GM21526 (cell line): ENCODE results near the gene XPO4.
"Not testable (repeated sequence)": the region's sequence is repeated elsewhere in the genome, so short reads cannot be mapped to it uniquely, and the experiment has no call there.

Experiments used
- ATAC-seq: cut with Tn5 transposase; IDR thresholded peaks from one replicate; pipeline ENCODE4 v1.9.1; 2021; ENCODE audit warnings: moderate library complexity; ENCODE audit not compliant: unreplicated experiment, low FRiP score

XPO4 gene

GRCh38 chr13:20902438-20903163, at the start of gene XPO4:
XPO4 (minus strand) TSS chr13:20902746; CDS start chr13:20902738, 8 bp downstream.
- ATAC-seq: peak; percentile 86

GRCh38 chr13:20948001-20948400, 45.5 kb upstream of the XPO4 start:
- ATAC-seq: not testable (repeated sequence)

- ATAC-seq: no peak
These were observed 43.4 kb upstream of the XPO4 start for GRCh38 chr13:20945952-20946383.

GRCh38 chr13:20942938-20943559, 40.5 kb upstream of the XPO4 start:
- no peak for ATAC-seq

GRCh38 chr13:20940511-20940910, 38.0 kb upstream of the XPO4 start:
- ATAC-seq: not testable (repeated sequence)

GRCh38 chr13:20940083-20940482, 37.5 kb upstream of the XPO4 start:
- ATAC-seq: no peak

- ATAC-seq: no peak
These were observed 37.1 kb upstream of the XPO4 start for GRCh38 chr13:20939662-20940061.

GRCh38 chr13:20938302-20938701, 35.8 kb upstream of the XPO4 start:
- ATAC-seq: no peak

GRCh38 chr13:20927596-20928257, 25.2 kb upstream of the XPO4 start:
- ATAC-seq: no peak

GRCh38 chr13:20925395-20925790, 22.8 kb upstream of the XPO4 start:
- not testable (repeated sequence) for ATAC-seq

- ATAC-seq: no peak
These were observed 22.3 kb upstream of the XPO4 start for GRCh38 chr13:20924758-20925394.

GRCh38 chr13:20923272-20923671, 20.7 kb upstream of the XPO4 start:
- ATAC-seq: no peak

GRCh38 chr13:20921572-20921971, 19.0 kb upstream of the XPO4 start:
- no peak for ATAC-seq

- ATAC-seq: not testable (repeated sequence)
These were observed 13.1 kb upstream of the XPO4 start for GRCh38 chr13:20915676-20916075.

- ATAC-seq: no peak
These were observed 8.5 kb upstream of the XPO4 start for GRCh38 chr13:20911037-20911436.

- no peak for ATAC-seq
These were observed 6.4 kb upstream of the XPO4 start for GRCh38 chr13:20908714-20909497.

GRCh38 chr13:20904908-20905307, 2.4 kb upstream of the XPO4 start:
- ATAC-seq: no peak

GRCh38 chr13:20903164-20903475, 574 bp upstream of the XPO4 start:
- ATAC-seq: no peak

- ATAC-seq: peak; percentile 28
These were observed 693 bp downstream of the XPO4 start for GRCh38 chr13:20901668-20902437.

GRCh38 chr13:20894245-20894644, 8.3 kb downstream of the XPO4 start:
- no peak for ATAC-seq
